ENCODE results near the gene OTOL1.

Gene OTOL1

GRCh38 chr3:161545824-161546223 is 49.2 kb downstream of the OTOL1 start:
- no peak for DNase-seq

GRCh38 chr3:161548301-161548700 is 51.7 kb downstream of the OTOL1 start:
- no peak for DNase-seq

GRCh38 chr3:161549261-161549660 is 52.7 kb downstream of the OTOL1 start:
- DNase-seq, result no peak

- no peak for DNase-seq
Measured at GRCh38 chr3:161550491-161551195, 54.0 kb downstream of the OTOL1 start.

DNA sequence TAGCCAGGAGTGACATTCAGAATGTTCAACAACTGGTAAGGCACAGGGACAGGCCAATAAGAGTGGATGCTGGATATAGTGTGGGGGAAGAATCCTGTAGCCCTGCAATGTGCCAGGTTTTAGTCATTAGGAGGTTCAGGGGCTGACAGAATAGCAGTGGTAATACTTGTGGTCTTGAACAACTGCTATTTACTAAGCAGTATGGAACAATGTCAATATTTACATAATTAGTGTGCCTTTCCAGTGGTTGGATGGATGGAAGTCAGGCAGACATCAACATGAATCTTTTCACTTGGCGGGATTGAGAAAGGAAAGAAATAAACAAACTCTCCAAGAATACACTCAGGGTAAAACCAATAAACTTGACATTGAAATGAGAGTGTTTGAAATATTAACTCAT is 55.1 kb downstream of the OTOL1 start:
- DNase-seq, result no peak

DNA sequence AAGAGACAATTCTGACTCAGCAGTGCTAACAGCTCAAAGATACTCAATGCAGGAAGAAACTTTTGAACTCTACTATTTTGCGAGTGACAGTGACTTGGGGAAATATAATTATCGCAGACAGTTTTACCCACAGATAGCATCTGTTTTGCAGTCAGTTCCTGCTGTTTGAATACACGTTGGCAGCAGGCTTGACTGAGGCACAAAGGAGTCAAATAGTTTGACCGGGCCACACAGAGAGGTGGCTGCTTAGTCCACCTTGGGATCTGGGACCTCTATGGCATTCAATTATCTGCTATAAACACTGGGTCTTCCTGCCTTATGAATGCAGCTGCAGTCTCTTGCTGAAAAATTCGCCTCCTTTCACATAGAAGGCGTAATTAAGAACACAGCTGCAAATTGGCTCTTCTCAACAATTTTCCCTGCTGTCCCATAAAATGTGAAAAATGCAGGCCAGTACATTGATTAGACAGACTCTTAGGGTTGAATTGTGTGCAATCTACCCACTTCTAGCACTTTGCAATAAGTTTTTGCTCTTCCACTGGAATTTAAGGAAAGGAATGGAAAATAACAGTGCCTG is 56.5 kb downstream of the OTOL1 start:
- no peak for DNase-seq
